Activated T-helper 1 cell treated with anti-CD3 and anti-CD28 coated beads, Interleukin-12 subunit alpha, Interleukin-12 subunit beta, Interleukin-2, Interleukin-4 antibody, amounts not matched to agents 30 ng/mL and 10 ng/mL and 1 ng/mL, durations not matched to agents 14 hours and 24 hours and 36 hours (primary cell): Measurements from ENCODE around the gene SCAF4. TPM values are rescaled to one million over a fixed set of nuclear protein-coding genes. Genes with fewer than 3 reads are reported as not detected.

Source experiments
- DNase-seq: peaks from one replicate; pipeline ENCODE4 v3.0.0; 2021; ENCODE audit warnings: low spot score
- H3K27ac Mint-ChIP-seq: one replicate; pipeline ENCODE4 v1.8.0; 2021; ENCODE audit warnings: mild to moderate bottlenecking, mixed read lengths
- H3K27me3 Mint-ChIP-seq: one replicate; pipeline ENCODE4 v1.8.0; 2022; ENCODE audit warnings: mild to moderate bottlenecking, moderate library complexity, mixed read lengths; ENCODE audit not compliant: insufficient read depth
- H3K36me3 Mint-ChIP-seq: one replicate; pipeline ENCODE4 v1.8.0; 2021; ENCODE audit warnings: low read depth, mixed read lengths
- H3K4me1 Mint-ChIP-seq: one replicate; pipeline ENCODE4 v1.8.0; 2021; ENCODE audit warnings: low read depth, mixed read lengths
- H3K4me3 Mint-ChIP-seq: one replicate; pipeline ENCODE4 v1.8.0; 2021; ENCODE audit warnings: mild to moderate bottlenecking, moderate library complexity, mixed read lengths
- H3K9me3 Mint-ChIP-seq: one replicate; pipeline ENCODE4 v1.8.0; 2021; ENCODE audit warnings: mixed read lengths
- intact Hi-C: fragments of 100-400 bp; cut with micrococcal nuclease; formaldehyde crosslinking; loops from one replicate; pipeline ENCODE4 v1.15.1; 2024
- total RNA-seq: library from RNA; stranded (reverse); gene quantifications from 2 replicates; pipeline ENCODE4 v1.2.3, GENCODE V29; 2022

SCAF4 gene
- total RNA-seq, 1 donor from 2014 or later = 66.1 TPM

- H3K9me3 Mint-ChIP-seq = no peaks in the 10 kb centered on the region
- no peaks in the 10 kb centered on the region for H3K27me3 Mint-ChIP-seq
- DNase-seq = no peak
- intact Hi-C loops = no loop called here
- H3K4me1 Mint-ChIP-seq = peaks cover 8% of the 10 kb centered on the region
- no peak overlapping the region for H3K27ac Mint-ChIP-seq
- H3K36me3 Mint-ChIP-seq = peaks cover 54% of the 10 kb centered on the region
- no peak overlapping the region for H3K4me3 Mint-ChIP-seq
Measured at GRCh38 chr21:31693222-31693621, 38.7 kb downstream of the SCAF4 start.

DNA sequence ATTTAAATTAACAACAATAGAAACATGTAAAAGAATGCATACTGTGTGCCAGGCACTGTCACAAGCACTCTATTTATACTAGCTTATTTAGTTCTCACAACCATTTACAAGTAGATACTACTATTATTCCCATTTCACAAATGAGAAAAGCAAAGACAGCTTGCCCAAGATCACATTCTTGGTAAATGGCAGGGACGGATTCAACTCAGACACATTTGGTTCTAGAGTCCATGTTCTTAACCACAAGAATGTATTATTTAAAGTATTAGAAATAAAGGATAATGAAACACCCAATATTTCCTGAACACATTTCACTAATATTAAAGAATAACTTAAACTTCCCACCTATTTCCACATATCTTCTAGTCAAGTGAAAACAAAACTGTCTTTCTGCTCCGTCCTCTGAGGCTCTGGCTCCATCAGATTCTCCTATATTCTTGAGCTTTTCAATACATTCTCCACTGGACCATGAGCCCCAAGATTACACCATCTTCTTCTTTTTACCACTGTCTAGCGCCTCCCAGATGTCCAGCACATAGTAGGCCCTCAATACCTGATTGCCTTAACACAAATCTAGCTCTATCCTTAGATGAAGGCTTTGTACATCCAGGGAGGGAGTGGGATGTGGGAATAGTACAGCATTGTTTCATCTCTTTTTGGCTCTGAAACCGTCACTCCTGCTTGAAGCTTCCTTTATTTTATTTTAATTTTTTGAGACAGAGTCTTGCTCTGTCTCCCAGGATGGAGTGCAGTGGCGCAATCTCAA, 43.1 kb downstream of the SCAF4 start:
- Mint-ChIP-seq H3K4me3 (no peak overlapping the region), H3K9me3 (no peaks in the 10 kb centered on the region), H3K27ac (no peak overlapping the region), H3K4me1 (peaks cover 4% of the 10 kb centered on the region), H3K27me3 (no peaks in the 10 kb centered on the region), H3K36me3 (peaks cover 61% of the 10 kb centered on the region)
- intact Hi-C loops = no loop called here
- DNase-seq = no peak

DNA sequence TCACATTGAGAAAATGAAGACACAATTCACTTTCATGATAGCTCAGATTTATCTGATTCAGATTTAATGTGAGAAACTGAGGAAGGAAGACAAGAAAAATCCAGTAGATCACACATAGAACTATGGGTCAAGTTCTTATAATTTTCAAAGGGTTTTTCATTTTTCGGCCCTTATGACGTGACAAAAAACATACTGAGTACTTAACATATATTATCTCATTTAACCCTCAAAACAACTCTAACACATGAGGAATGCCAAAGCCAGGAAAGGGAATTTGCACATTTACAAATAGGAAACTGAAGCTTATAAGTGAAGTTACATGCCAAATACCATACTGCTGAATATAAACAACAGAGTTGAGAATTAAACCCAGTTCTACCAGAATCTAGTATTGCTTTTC, 44.8 kb downstream of the SCAF4 start:
- intact Hi-C loops = no loop called here
- no peak for DNase-seq
- Mint-ChIP-seq H3K4me3 (no peak overlapping the region), H3K4me1 (peaks cover 4% of the 10 kb centered on the region), H3K36me3 (peaks cover 63% of the 10 kb centered on the region), H3K27ac (peak overlapping the region; percentile 29), H3K9me3 (no peaks in the 10 kb centered on the region), H3K27me3 (no peaks in the 10 kb centered on the region)

GRCh38 chr21:31686272-31686915, 45.5 kb downstream of the SCAF4 start:
- H3K27ac Mint-ChIP-seq = peak overlapping the region; percentile 29
- peaks cover 65% of the 10 kb centered on the region for H3K36me3 Mint-ChIP-seq
- intact Hi-C loops = no loop called here

DNA sequence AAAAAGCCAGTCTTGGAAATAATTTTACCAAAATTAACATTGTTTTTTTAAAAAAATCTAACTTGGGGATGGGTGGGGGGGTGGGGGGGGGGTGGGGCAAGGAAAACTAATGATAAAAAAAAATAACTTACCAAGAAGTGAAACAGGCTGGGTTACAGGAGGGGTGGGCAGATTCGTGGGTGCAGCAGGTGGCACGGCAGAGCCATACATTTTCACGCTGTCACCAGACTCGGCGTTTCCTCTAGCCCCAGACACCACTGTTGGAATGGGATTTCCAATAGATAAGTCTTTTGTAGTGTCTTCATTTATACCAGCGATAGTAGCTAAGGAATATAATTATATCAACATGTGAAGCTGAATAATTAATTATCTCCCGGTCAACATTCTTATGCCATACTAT, 47.0 kb downstream of the SCAF4 start:
- DNase-seq = no peak
- no peaks in the 10 kb centered on the region for H3K9me3 Mint-ChIP-seq
- H3K36me3 Mint-ChIP-seq = peaks cover 54% of the 10 kb centered on the region
- intact Hi-C loops = no loop called here
- H3K4me1 Mint-ChIP-seq = peaks cover 2% of the 10 kb centered on the region
- H3K4me3 Mint-ChIP-seq = no peak overlapping the region
- no peak overlapping the region for H3K27ac Mint-ChIP-seq
- H3K27me3 Mint-ChIP-seq = no peaks in the 10 kb centered on the region

More at GRCh38 chr21:31686272-31686915, 45.5 kb downstream of the SCAF4 start:
- H3K4me1 Mint-ChIP-seq = peaks cover 4% of the 10 kb centered on the region
- no peak for DNase-seq
- H3K27me3 Mint-ChIP-seq = no peaks in the 10 kb centered on the region
- H3K9me3 Mint-ChIP-seq = no peaks in the 10 kb centered on the region
- no peak overlapping the region for H3K4me3 Mint-ChIP-seq

- no peak overlapping the region for H3K27ac Mint-ChIP-seq
- H3K4me1 Mint-ChIP-seq = no peaks in the 10 kb centered on the region
- DNase-seq = no peak
- no peak overlapping the region for H3K4me3 Mint-ChIP-seq
- no peaks in the 10 kb centered on the region for H3K9me3 Mint-ChIP-seq
- intact Hi-C loops = no loop called here
- H3K36me3 Mint-ChIP-seq = peaks cover 49% of the 10 kb centered on the region
- no peaks in the 10 kb centered on the region for H3K27me3 Mint-ChIP-seq
Measured at GRCh38 chr21:31683029-31683428, 48.9 kb downstream of the SCAF4 start.

DNA sequence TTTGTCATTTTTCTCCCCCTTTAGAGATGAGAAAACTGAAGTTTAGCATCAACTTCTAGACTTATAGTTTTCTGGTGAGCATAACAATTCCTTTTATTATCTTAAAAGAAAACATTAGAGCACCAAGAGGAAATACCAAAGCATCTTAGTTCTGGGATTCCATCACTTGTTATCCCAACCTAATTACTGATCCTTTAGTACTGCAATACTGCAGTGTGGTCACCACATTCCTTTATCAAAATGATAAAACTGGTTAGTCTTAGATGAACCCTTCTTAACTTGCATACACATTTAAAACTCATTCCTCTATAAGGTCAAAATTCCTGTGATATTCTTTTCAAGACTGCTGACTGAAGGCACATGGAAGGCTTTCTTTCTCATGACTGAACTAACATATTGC, 49.3 kb downstream of the SCAF4 start:
- Mint-ChIP-seq H3K27me3 (no peaks in the 10 kb centered on the region), H3K27ac (no peak overlapping the region), H3K4me3 (no peak overlapping the region), H3K36me3 (peaks cover 48% of the 10 kb centered on the region), H3K9me3 (no peaks in the 10 kb centered on the region), H3K4me1 (no peaks in the 10 kb centered on the region)
- DNase-seq = no peak
- intact Hi-C loops = no loop called here

DNA sequence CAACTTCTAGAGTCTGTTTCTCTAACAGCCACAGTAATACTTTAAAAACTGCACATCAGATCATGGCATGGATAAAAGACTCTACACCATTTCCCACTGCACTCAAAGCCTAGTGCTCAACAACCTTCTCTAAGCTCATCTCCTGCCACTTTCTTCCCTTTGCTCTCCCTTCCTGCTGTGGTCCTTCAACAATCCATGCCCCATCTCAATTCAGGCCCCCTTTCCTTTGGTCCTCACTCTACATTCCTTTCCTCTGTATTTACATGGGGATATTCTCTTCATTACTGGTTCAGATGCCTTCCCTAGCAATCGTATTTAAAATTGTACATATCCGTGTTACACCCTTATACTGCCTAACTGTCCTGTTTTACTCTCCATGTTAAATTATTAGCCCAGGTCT, 53.4 kb downstream of the SCAF4 start:
- no peak for DNase-seq
- H3K4me1 Mint-ChIP-seq = no peaks in the 10 kb centered on the region
- H3K27ac Mint-ChIP-seq = no peak overlapping the region
- peaks cover 21% of the 10 kb centered on the region for H3K36me3 Mint-ChIP-seq
- no peak overlapping the region for H3K4me3 Mint-ChIP-seq
- H3K27me3 Mint-ChIP-seq = no peaks in the 10 kb centered on the region
- intact Hi-C loops = no loop called here
- no peaks in the 10 kb centered on the region for H3K9me3 Mint-ChIP-seq

- H3K9me3 Mint-ChIP-seq = no peaks in the 10 kb centered on the region
Measured at GRCh38 chr21:31677047-31677446, 54.9 kb downstream of the SCAF4 start.

GRCh38 chr21:31675960-31676359, 56.0 kb downstream of the SCAF4 start:
- H3K4me3 Mint-ChIP-seq = no peak overlapping the region
- peaks cover 14% of the 10 kb centered on the region for H3K36me3 Mint-ChIP-seq
- H3K27me3 Mint-ChIP-seq = no peaks in the 10 kb centered on the region
- DNase-seq = no peak
- no peaks in the 10 kb centered on the region for H3K9me3 Mint-ChIP-seq
- intact Hi-C loops = no loop called here
- no peaks in the 10 kb centered on the region for H3K4me1 Mint-ChIP-seq
- H3K27ac Mint-ChIP-seq = no peak overlapping the region

More at GRCh38 chr21:31677047-31677446, 54.9 kb downstream of the SCAF4 start:
- H3K27me3 Mint-ChIP-seq = no peaks in the 10 kb centered on the region
- intact Hi-C loops = no loop called here
- H3K27ac Mint-ChIP-seq = no peak overlapping the region
- DNase-seq = no peak
- no peak overlapping the region for H3K4me3 Mint-ChIP-seq
- H3K36me3 Mint-ChIP-seq = peaks cover 15% of the 10 kb centered on the region
- no peaks in the 10 kb centered on the region for H3K4me1 Mint-ChIP-seq

DNA sequence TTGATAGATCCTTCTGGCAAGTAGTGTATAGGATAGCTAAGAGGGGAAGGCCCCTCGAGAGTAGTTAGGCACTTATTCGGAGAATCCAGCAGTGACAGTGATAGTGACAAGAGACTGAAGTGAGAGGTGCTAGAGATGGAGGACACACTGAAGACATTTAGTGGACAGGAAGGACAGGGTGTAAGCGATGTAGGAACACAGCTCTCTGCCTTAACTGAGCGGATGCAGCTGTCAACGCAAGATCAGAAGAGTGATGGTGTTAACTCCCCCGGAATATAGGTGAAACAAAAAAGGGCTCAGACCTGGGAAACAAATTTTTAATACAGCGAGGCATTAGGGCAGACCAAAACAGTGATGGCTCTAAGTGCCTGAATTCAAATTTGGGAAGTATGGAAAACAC, 56.6 kb downstream of the SCAF4 start:
- no peaks in the 10 kb centered on the region for H3K9me3 Mint-ChIP-seq
- intact Hi-C loops = no loop called here
- H3K36me3 Mint-ChIP-seq = peaks cover 17% of the 10 kb centered on the region
- DNase-seq = no peak
- H3K27ac Mint-ChIP-seq = no peak overlapping the region
- H3K4me1 Mint-ChIP-seq = no peaks in the 10 kb centered on the region
- H3K4me3 Mint-ChIP-seq = no peak overlapping the region
- H3K27me3 Mint-ChIP-seq = no peaks in the 10 kb centered on the region

GRCh38 chr21:31673321-31673912, 58.5 kb downstream of the SCAF4 start:
- no peaks in the 10 kb centered on the region for H3K9me3 Mint-ChIP-seq
- peaks cover 12% of the 10 kb centered on the region for H3K4me1 Mint-ChIP-seq
- no peak for DNase-seq
- no peak overlapping the region for H3K27ac Mint-ChIP-seq
- H3K4me3 Mint-ChIP-seq = no peak overlapping the region
- H3K36me3 Mint-ChIP-seq = peaks cover 21% of the 10 kb centered on the region
- intact Hi-C loops = no loop called here
- no peaks in the 10 kb centered on the region for H3K27me3 Mint-ChIP-seq

- Mint-ChIP-seq H3K27me3 (no peaks in the 10 kb centered on the region), H3K4me3 (no peak overlapping the region), H3K9me3 (no peaks in the 10 kb centered on the region), H3K27ac (no peak overlapping the region), H3K36me3 (peaks cover 36% of the 10 kb centered on the region), H3K4me1 (peaks cover 24% of the 10 kb centered on the region)
- DNase-seq = no peak
- intact Hi-C loops = no loop called here
Measured at GRCh38 chr21:31671931-31672330, 60.0 kb downstream of the SCAF4 start.
